Astrocyte of the spinal cord (primary cell): ENCODE results near the gene TAS2R10.

Experiments used
- DNase-seq: peaks from one replicate; pipeline ENCODE4 v3.0.0; 2011; ENCODE audit warnings: low read depth, low spot score
- H3K4me3 ChIP-seq: 2 replicates; pipeline ENCODE4 v1.5.1; 2011; ENCODE audit warnings: low read depth, mild to moderate bottlenecking, low read length, moderate library complexity
- in situ Hi-C: cut with HindIII; loops from 2 replicates; pipeline ENCODE4 v1.10.0; 2017; ENCODE audit warnings: low sequenced_read_pairs
- TF ChIP-seq, protein P1 (sequence below): IDR thresholded peaks from 2 replicates; pipeline ENCODE4 v1.5.1; 2012; ENCODE audit warnings: low read depth, mild to moderate bottlenecking, low read length, inconsistent platforms

Gene TAS2R10

DNA sequence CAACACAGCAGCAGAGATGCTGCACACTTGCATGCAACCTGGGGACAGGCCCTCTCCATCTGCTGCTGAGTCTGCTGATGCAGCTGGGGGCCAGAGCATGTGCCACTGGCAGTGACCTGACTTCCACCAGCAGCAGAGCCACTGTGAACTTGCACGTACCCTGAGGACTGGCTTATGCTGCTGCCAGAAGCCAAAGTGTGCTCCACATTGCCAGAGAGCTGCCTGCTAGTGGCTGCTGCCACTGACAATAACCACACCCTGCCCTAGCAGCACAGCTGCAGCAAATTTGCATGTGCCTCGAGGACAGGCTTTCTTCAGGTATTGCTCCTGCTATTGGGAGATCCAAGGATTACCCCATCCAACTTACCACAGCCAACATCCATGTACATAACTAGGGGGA is 27.6 kb upstream of the TAS2R10 start:
- TF ChIP-seq, protein P1, sequence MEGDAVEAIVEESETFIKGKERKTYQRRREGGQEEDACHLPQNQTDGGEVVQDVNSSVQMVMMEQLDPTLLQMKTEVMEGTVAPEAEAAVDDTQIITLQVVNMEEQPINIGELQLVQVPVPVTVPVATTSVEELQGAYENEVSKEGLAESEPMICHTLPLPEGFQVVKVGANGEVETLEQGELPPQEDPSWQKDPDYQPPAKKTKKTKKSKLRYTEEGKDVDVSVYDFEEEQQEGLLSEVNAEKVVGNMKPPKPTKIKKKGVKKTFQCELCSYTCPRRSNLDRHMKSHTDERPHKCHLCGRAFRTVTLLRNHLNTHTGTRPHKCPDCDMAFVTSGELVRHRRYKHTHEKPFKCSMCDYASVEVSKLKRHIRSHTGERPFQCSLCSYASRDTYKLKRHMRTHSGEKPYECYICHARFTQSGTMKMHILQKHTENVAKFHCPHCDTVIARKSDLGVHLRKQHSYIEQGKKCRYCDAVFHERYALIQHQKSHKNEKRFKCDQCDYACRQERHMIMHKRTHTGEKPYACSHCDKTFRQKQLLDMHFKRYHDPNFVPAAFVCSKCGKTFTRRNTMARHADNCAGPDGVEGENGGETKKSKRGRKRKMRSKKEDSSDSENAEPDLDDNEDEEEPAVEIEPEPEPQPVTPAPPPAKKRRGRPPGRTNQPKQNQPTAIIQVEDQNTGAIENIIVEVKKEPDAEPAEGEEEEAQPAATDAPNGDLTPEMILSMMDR, result no peak
- no peak for DNase-seq
- in situ Hi-C loops, result no loop called here
- H3K4me3 ChIP-seq, result no peak overlapping the region

DNA sequence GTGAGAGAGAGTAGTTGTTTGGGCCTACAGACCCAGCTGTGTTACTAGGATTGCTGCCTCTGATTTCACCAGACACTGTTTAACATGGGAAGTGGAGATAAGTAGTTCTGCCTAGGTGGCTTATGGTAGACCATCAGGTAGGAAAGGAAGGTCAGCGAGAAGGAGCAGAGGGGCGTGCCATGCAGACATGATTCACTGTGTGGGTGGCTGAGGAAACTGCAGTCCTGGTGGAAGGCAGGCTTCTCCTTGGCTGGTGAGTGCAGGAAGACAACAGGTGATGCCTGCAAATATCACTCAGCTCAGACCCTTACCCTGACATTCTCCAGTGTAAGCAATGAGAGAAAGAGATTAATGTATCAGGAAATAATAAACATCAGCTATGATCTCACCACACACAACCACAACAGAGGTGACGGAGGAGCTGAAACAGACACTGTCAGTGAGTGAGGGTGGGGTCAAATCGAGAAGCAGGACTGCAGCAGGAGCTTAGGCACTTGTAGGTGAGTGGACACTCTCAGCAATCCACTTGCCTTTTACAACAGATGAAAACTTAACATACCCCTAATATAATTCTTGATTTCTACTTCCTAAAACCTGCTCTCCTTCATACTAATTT is 25.2 kb upstream of the TAS2R10 start:
- no peak for DNase-seq
- TF ChIP-seq, protein P1, result no peak
- in situ Hi-C loops, result no loop called here
- H3K4me3 ChIP-seq, result no peak overlapping the region

DNA sequence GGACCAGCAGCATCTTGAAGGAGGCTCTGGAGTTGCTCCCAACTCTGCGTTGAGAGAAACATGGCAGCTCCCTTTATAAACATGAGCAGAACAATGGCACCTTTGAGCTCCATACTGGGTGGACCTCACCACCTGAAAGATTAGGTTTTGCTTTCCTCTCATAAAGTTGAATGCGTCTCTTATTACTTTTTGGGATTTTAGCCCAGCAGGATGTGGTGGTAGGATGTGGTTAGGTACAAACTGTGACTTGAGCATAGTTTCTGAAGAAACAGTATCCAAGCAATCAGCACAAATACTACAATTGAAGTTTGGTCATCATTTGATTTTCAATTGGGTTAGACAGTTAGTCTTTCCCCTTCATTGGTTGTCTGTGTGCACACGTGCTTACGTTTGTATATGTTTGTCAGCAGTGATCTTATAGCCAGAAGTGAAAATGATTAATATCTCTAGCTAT is 23.3 kb upstream of the TAS2R10 start, which contains the start of gene PRR4:
Gene PRR4, minus strand, starts transcription at position 51 of the 454 bp plus-strand sequence. Its CDS starts 38 bp downstream, at position 13.
- in situ Hi-C loops, result no loop called here
- no peak within 1 kb of the TSS for H3K4me3 ChIP-seq
- TF ChIP-seq, protein P1, result no peak
- DNase-seq, result peak; percentile 62

DNA sequence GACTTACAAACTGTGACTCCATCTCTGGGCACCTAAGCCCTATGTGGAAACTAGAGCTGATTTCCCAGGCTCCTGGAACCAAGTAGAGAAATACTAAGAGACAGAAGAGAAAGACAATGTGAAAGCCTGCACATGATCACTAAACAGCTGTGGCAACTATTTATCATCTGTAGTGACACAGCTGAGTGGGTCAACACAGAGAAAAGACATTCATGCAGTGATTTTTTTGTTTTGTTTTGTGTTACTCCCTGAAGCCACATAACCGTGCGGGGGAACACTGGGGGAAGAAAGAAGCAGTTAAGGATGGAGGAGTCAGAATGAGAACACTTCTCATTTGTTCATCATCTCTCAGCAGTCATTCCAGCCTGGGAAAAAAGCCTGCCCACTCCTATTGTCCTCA is 21.6 kb upstream of the TAS2R10 start:
- no peak overlapping the region for H3K4me3 ChIP-seq
- TF ChIP-seq, protein P1, result no peak
- no peak for DNase-seq
- in situ Hi-C loops, result no loop called here

DNA sequence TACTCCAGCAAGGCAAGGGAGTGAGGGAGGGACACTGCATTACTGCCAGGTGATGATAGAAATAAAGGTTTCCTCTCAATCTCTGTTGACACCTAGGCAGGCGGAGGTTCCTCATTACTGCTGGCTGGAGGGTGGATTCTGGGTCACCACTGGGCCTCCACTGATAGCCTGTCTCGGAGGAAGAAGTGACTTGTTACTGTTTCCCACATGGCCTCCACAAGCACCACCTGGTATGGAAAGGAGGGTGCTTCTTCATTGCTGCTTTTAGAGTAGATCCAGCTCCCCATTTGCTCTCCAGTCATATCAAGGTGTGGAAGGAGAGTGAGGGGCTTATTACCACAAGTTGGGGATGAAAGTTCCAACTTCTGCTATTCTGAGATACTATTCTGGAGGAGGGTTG is 16.7 kb upstream of the TAS2R10 start:
- TF ChIP-seq, protein P1, result no peak
- no peak overlapping the region for H3K4me3 ChIP-seq
- in situ Hi-C loops, result no loop called here
- no peak for DNase-seq

DNA sequence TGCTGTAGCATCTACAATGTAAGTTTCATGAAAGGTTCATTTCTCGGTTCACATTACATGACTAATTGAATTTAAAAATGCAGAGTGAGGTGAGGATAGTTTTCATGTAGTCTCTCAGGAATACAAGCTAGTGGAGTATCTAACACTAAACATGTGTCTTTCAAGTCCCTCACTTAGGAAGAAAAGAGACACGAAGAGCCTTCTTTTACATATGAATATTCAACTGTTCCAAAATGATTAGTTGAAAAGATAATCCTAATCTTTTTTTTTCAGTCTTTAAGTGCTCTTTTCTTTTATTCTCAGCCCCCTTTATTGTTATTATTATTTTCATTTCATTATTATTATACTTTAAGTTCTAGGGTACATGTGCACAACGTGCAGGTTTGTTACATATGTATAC is 12.3 kb upstream of the TAS2R10 start:
- TF ChIP-seq, protein P1, result no peak
- no peak for DNase-seq
- in situ Hi-C loops, result no loop called here
- H3K4me3 ChIP-seq, result no peak overlapping the region
